ENCODE data around the gene PCCA.
"Not testable (repeated sequence)": the region's sequence is repeated elsewhere in the genome, so short reads cannot be mapped to it uniquely, and the experiment has no call there.

The PCCA gene

DNA sequence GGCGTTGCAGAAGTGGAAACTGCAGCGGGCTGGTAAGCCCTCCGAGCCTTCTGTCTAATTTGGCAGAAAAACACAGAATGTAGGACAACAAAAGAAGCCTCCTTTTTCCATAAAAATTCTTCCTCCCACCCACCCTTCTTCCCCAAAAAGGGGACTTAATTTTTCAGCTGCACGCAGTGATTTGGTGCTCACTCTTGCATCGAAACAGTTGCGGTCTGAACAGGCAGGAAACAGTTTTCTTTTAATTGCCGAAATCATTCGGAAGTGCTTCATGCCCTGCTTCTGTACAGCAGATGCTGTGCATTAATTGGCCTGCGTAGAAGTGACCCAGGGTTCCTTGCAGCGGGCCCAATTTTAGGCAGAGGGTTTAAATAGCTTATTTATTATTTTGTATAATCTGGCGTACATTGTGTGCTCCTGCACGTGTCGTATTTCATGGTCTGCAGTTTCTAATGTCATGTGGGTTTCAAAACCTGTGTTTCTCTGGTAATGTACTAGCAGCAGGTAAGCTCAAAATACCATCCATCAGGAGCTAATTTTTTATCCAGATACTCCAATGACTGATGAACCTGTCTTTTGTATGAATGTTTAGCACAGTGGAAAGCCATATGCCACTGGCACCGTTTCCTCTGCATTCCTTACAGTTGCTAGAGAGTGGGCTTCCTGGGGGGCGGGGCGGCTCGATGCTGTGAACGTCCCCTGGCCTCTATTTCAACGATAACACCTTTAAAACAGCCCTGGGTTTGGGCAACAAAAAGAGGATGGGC is 433.1 kb downstream of the PCCA start:
- DNase-seq = no peak

DNA sequence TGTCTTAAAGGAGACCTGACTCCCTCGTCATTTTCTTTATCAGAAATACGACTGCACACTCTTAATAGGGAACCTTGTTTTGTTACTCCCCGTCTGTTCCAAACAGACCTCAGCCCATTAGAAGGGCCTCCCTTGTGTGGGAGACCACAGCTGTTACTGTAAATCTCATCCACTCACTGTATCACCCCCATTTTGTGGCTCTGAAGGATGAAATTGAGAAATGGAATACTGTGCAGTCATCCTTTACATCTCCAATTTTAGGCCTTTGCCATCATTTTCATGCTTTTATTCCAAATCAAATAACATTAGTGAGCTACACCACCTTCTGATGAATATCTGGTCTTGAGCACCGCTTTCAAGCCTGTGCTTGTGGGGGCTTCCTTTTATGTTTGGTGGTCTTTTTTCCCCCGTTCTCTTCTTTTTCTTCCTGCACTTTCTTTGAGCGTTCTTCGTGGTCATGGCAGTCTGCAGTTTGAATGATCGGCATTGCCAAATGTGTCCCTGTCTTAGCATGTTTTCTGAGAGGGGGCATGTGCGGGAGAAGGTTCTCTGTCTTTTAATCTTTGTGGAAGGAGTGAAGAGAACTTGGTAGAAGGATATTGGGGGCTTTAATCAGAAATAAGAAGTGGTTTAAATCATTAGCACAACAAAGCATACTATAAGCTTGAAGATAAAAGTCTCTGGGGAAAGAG is 433.9 kb downstream of the PCCA start:
- DNase-seq = no peak

DNA sequence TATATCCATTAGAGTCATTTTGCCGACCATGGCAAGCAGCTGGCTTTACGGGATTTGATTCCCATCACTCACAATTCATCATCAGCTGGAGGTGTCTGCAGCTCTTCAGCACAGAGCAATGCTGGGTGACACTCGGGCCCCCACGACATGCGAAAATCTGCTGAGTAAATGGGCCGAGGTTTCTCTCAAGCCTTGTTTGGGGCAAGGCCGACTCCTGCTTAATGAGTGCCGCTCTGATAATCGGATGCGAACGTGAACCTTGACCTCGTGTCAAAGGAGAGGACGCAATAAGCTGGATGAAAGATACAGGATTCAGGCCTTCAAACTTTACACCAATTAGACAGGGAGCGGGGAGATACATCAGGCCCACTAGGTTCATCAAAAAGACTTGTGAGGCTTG is 434.5 kb downstream of the PCCA start:
- DNase-seq = no peak

DNA sequence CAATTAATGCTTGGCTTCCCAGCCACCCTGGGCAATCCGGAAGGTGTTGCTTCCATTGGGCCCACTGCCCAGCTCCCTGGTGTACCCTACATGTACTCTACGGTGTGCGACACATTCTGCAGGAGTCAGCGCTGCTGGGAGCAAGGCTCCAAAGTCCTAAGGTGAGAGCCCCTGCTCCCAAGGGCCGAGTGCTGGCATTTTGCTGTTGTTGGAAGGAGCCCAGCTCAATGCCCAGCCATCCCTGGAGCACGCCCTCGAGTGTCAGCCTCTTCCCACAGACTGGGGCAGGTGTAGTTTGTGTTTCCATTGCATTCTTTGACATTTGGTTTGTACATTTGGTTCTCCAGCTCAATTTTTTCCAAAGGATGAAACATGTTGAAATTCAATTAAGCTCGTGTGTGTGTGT is 435.1 kb downstream of the PCCA start:
- no peak for DNase-seq

DNA sequence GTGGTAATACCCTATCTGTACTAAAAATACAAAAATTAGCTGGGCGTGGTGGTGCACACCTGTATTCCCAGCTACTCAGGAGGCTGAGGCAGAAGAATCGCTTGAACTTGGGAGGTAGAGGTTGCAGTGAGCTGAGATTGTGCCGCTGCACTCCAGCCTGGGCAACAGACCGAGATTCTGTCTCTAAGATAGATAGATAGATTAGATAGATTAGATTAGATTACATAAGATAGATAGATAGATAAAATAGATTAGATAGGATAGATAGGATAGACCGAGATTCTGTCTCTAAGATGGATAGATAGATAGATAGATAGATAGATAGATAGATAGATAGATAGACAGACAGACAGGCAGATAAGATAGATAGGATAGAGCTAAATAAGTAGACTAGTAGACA is 435.8 kb downstream of the PCCA start:
- not testable (repeated sequence) for DNase-seq

DNA sequence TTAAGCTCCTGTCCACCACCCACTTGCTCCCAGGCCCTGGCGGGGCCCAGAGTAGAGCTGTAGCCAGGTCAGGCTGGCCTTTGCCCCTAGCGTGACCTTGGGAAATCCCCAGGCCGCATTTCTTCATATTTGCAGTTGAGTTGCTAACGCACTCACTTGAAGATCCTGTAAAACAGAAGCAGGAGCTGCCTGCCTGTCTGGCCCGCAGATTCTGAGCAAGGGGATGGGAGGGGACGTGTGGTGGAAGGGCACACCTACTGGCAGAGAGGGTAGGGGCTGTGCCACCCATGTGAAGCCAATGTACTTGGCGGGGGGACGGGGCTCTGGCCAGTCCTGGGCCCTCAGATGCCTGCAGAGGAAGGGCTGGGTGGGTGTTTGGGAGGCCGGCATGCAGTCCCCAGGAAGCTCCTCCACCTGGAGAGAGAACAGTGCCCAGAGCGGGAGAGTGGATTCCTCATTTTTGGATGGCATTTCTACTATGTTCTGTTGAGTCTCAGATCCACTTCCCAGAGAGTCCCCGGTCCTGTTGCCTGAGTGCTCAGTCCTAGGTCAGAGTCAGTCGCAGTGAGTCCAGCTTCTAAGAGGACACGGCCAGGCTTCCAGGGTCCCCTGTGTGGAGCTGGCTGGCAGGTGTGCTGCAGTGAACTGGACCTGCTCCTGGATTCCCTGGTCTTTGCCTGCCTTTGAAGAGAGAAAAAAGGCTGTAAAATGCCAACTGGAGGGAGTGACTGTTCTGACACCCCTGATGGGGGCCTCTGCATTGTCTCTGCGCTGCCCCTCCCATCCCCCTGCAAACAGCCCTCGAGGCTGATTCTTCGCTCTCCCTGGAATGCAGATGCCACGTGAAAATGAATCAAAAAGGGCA is 436.8 kb downstream of the PCCA start:
- no peak for DNase-seq

DNA sequence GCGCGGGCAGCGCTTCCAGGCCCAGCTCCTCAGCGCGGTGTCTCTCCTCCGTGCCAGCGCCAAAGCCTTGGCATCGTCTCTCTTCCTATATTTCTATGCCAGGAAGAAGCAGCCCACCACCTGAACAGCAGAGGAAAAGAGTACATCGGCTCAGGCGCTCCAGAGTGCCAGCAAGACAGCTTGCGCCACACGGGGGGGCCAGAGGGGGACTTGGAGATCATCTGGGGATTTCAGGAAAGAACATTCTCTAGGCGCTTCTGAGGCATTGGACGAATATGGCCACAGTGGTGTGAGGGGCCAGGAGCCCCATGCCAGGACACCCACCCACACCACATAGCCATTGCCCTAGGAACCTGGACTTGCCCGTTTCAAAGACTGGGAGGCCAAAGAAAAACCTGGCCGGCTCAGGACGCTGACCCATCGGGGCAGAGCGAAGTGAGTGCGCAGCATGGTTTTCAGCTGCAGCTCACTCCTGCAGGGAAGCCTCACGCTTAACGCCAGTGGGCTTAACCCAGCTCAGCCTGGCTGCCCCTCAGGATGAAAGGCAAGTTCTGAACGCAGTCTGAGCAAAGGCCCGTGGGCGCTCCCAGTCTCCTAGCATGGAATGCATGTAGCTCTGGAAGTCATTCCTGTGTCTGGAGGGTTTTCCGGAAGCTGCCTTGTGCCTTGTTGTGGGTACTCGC is 437.6 kb downstream of the PCCA start:
- peak in 11 of 58 donors; percentile 4 to 58 (median 25) for DNase-seq

DNA sequence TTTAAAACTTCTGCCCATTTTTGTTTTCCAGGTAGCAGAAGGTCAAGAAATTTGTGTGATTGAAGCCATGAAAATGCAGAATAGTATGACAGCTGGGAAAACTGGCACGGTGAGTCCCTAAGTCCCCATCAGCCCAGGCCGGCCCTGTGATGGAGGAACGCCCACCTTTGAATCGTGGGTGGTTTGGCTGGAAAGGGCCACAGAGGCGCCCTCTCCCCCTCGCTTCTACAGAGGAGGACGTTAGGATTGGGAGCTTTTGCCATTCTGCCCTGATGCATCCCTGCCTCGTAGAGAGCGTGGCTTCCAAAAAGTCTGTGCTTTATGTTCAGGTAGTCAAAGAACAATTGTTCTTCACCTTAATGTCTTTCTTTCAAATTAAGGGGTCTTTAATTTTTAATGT is 438.8 kb downstream of the PCCA start:
- DNase-seq = no peak

DNA sequence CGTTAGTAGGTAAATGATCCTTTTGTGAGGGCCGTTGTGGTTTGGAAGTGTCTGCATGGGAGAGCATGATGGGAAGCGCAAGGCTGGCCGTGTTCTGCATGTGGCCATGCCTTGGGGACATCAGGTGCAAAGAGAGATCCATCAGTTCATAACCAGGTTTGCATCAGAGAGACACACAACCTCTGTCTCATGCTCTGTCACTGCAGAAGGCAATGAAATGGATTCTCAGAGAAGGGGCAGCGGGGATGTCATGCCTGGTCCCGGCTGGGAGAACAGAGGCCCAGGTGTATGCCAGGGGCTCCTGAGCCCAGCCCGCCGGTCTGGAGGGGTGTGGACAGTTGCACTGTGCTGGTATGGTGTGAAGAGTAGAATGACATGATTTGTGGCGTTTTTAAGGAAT is 439.5 kb downstream of the PCCA start:
- DNase-seq = no peak

DNA sequence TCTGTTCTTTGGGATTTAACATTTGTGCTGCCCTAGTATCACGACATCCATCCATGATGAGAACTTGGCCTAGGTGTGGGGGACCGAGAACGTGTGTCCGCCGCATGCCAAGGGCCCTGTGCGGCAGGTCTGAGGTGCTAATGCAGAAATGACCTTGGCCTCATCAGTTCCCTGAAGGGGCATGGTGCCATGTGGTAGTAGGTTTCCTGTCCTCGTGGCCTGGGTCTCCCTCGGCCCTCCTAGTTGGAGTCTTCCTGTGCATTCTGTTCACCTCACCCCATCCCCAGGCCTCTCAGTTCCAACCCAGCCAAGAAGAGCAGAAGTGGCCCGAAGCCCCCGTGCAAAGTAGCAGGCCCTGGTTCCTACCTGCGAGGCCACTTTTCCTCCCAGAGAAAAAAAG is 439.9 kb downstream of the PCCA start:
- DNase-seq = no peak

DNA sequence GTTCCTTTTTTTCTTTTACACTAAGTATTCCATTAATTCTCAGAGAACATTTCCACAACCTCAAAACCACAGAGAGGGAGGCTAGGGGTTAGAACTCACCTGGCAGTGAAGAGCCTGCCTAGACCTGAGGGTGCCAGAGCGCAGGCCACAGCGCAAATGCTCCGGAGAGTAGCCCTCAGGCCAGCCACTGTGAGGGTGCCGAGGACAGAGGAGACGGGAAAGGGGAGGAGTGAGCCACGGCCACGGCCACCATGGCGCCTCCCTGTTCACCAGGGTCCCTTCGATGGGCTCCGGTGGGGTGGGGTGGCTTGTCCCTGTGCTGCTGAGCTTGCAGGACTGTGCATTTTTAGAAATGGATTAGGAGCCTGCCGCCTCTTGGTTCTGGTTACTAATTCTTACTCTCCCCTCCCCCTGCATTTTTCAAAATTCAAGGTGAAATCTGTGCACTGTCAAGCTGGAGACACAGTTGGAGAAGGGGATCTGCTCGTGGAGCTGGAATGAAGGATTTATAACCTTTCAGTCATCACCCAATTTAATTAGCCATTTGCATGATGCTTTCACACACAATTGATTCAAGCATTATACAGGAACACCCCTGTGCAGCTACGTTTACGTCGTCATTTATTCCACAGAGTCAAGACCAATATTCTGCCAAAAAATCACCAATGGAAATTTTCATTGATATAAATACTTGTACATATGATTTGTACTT is 440.9 kb downstream of the PCCA start:
- no peak for DNase-seq

DNA sequence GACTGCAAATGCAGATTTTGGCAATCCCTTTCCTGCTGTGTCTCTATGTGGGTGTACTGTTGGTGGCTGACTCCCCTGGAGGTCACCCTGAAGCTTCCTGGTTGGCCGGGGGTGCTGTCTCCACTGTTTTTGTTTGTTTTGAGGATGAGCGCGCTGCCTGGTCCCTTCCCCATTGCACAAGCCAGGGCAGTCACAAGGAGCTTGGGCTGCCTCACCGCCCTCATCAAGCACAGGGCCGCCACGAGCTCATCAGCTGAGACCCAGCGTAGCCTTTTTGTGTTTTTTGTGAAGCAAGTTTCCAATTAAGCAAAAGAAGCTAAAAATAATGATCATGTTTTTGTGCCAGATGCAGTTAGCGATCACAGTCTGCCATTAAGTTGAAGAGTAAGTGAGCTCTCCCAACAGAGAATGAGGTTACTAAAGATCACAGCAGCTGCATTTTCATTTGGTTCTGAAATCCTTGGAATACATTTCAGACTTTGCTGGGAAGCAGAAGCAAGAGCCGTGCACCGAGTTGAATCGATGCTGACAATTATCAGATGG is 441.8 kb downstream of the PCCA start:
- peak in 33 of 58 donors; percentile 11 to 56 (median 26) for DNase-seq

DNA sequence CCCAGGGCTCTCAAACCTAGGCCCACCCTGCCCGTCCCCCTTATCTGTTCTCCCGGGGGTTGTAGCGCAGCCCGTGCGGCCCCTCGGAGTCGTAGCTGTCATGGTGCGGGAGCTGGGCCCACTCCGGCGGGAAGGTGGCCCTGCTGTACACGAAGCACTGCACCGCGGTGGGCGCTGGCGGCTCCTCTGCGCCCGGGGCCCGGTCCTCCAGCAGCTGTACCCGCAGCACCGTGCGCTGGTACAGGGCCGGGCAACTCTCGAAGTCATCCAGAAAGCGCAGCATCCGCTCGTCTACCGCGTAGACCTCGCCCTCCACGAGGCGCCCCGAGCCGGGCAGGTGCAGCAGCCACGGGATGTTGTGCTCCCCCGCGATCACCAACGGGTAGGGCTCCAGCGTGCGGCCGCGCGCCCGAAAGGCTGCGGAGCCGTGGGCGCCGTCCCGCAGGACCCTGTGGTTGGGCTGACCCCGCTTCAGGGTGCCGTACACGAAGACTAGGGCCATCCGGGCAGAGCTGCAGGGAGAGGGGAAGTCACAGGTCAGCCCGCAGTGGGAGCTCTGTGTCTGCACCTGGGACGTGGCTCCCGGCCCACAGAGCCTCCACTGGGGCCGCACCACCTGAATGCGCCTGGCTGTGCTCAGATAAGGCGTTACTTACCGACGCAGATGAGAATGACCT is 443.3 kb downstream of the PCCA start:
- no peak for DNase-seq

DNA sequence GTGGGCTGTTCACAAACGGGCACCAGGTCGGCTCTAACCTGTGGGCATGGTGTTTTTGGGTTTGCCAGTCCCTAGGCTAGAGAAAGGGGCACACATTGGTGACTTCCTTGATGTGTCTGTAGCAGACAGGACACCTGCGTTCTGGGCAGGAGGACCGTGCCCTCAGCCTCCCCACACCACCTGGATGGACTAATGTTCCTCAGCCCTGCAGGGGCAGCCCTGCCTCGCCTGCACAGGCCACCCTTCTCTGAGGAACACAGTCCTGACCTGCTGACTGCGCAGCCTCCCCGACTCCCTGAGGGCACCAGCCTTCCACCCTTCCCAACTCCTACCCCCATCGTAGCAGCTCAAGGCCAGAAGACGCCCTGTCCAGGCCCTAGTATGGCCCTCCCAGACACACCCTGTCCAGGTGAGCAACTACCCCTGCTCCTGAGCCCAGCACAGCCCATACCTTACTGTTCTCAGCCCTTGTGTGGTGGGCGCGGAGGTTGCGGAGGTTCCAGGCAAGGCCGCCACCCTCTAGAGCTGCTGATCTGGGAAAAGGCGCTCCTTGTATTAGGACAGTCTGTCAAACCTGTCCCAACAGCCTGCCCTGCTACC is 444.0 kb downstream of the PCCA start:
- no peak for DNase-seq

DNA sequence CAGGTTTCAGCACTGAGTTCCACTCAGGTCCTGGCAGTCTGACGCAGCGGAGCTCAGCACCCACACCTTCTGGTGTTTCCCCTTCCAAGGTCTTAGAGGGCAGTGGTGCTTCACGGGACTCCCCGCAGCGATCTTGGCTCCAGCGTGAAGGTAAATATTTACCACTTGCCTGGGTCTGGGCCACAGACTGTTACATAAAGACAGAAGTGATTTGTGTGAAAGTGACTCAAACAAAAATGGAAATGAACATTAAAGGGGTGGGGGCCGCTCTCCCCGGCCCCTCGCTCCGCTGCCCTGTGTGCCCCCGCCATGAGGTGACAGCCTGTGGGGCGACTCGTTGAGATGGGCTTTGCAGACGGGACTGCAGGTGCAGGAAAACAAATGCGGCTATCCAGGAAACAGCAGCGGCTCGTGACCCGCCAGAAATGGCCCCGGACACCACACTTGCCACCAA is 444.7 kb downstream of the PCCA start:
- no peak for DNase-seq

DNA sequence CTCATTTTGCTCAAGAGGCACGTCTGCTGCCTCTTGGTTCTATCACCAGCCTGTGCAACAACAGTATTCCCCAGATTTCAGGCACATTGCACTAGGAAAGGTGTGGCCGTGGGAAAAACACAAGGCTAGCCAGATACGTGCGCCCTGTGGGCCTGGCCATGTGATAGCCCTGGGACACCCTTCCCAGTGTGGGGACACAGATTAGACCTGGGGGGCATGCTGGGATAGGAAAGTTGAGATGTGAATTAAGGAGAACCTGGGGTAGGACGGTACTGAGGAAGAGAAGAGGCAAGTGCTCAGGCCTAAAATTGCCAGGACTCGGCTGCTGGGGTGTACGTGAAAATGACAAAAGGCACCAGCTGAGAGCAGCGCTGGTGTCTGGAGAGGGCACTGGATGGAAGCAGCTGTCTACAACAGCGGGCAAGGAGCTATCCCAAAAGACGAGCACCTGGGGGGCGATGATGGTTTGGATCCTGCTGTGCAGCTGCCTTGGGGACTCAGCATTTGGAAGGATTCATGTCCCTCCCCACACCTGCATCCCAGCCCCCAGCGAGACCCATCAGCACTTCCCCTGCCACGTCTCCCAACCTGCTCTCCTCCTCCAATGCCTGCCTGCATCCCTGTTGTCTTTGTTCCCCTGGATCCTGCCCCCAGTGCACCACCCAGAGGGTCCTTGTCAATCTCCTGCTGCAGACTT is 445.4 kb downstream of the PCCA start:
- DNase-seq = no peak

DNA sequence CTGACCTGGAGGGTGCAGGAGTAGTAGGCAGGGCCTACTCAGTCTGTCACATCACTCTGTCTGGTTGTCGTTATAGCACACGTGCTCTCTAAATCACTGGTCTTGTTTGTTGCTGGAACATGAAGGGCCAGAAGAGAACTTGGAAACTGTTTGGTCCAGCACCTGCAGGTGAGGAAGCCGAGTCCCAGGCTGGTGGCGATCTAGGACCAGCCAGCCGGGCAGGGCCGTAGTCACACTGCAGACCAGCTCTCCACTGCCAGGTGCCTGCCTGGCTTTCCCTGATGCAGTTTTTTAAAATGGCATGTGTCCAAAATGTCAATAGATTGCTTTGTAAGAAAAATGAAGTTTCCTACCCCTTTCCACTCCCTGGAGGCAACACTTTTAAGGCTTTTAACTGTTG is 446.0 kb downstream of the PCCA start:
- DNase-seq = no peak

DNA sequence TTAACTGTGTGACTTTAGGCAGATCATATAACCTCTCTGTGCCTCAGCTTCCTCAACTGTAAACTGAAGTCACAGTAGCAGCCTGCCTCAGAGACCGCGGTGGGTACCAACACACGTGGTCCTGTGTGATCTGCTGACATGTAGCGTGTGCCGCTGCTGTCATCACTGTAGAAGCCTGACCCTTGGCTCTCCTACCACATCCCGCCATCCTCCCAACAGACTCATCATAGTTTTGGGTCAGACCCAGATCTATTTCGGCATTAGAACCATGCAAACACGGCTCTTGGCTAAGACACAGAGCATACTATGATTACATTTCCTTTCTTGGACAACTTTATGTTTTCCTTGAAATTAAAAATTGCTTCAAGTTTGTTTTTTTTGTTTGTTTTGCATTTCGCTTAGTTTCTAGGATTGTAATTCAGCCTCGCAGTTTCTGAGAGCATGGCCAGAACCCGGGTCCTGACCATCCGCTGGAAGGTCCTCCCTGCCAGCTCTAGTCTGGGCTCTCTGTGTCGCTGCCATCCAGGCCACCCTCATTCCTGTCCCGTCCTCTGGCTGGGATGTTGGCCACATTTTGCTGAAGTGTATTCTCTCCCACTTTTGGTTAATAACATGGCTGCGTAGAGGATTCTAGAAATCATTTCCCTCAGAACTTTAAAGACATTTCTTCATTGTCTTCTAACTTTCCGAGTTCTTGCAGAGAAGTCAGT is 446.7 kb downstream of the PCCA start:
- no peak for DNase-seq
